HEK293 (cell line): ENCODE results near the gene NLGN1.

Experiments
- CTCF ChIA-PET: fragments of 350-600 bp; formaldehyde crosslinking; extraction: SDS; loops from one replicate; lab custom pipeline; 2021; ENCODE audit warnings: antibody characterized with exemption; lab: Yijun Ruan, JAX
- POLR2A ChIA-PET: fragments of 300-600 bp; formaldehyde crosslinking; extraction: SDS; loops from one replicate; lab custom pipeline; 2020; ENCODE audit warnings: antibody characterized with exemption, inconsistent platforms; lab: Yijun Ruan, JAX
- H3K27ac ChIP-seq: fragments of 200-500 bp; sonication (Bioruptor generic); 2 replicates; pipeline ENCODE4 v1.5.1; 2014; ENCODE audit warnings: low read depth, low read length, control low read depth, inconsistent platforms; ENCODE audit errors: extremely low read depth
- H3K36me3 ChIP-seq, 2 experiments: fragments of 200-500 bp in 1 of 2; sonication (Bioruptor generic) in 1 of 2; 1 replicate in 1 of 2; 2 replicates in 1 of 2; pipeline ENCODE4 v1.5.1; 2014 to 2017; ENCODE audit warnings: inconsistent platforms in 2 of 2, low read length in 2 of 2; ENCODE audit not compliant: control insufficient read depth in 2 of 2, insufficient read depth in 1 of 2
- H3K4me1 ChIP-seq: fragments of 200-500 bp; sonication (Bioruptor generic); 2 replicates; pipeline ENCODE4 v1.5.1; 2014; ENCODE audit warnings: mild to moderate bottlenecking, low read length, inconsistent platforms; ENCODE audit not compliant: control insufficient read depth, insufficient read depth
- H3K4me3 ChIP-seq: 2 replicates; pipeline ENCODE4 v1.5.1; 2011; ENCODE audit warnings: low read depth, mild to moderate bottlenecking, control low read depth, low read length, moderate library complexity
- H3K9me3 ChIP-seq: fragments of 200-500 bp; sonication (Bioruptor generic); 2 replicates; pipeline ENCODE4 v1.5.1; 2014; ENCODE audit warnings: low read depth, low read length, inconsistent platforms; ENCODE audit not compliant: control insufficient read depth, insufficient read depth
- BCL11A ChIP-seq: fragments of 450-650 bp; formaldehyde crosslinking; IDR thresholded peaks from 2 replicates; pipeline ENCODE4 v1.5.1; 2016; ENCODE audit warnings: low read depth, missing biosample characterization, missing genetic modification characterization
- EGR2 ChIP-seq: fragments of 450-650 bp; formaldehyde crosslinking; IDR thresholded peaks from 2 replicates; pipeline ENCODE4 v1.5.1; 2016; ENCODE audit warnings: low read depth, missing biosample characterization, missing genetic modification characterization
- HOXC10 ChIP-seq: sonication (generic); formaldehyde crosslinking; IDR thresholded peaks from 2 replicates; pipeline ENCODE4 v1.8.1; 2023; ENCODE audit warnings: mild to moderate bottlenecking, missing genetic modification reagents
- MZF1 ChIP-seq: fragments of 450-650 bp; formaldehyde crosslinking; IDR thresholded peaks from 2 replicates; pipeline ENCODE4 v1.5.1; 2017; ENCODE audit warnings: missing biosample characterization, missing genetic modification characterization, borderline replicate concordance
- SALL2 ChIP-seq: fragments of 450-650 bp; formaldehyde crosslinking; IDR thresholded peaks from 2 replicates; pipeline ENCODE4 v1.5.0; 2017; ENCODE audit warnings: missing biosample characterization, mild to moderate bottlenecking, missing genetic modification characterization, borderline replicate concordance
- ZEB2 ChIP-seq: fragments of 450-650 bp; formaldehyde crosslinking; IDR thresholded peaks from 2 replicates; pipeline ENCODE4 v1.5.1; 2016; ENCODE audit warnings: missing biosample characterization, missing genetic modification characterization
- ZFP3 ChIP-seq: fragments of 450-650 bp; formaldehyde crosslinking; IDR thresholded peaks from 2 replicates; pipeline ENCODE4 v1.5.1; 2016; ENCODE audit warnings: low read depth, missing biosample characterization, missing genetic modification characterization
- ZFP69B ChIP-seq: fragments of 450-650 bp; formaldehyde crosslinking; IDR thresholded peaks from 2 replicates; pipeline ENCODE4 v1.5.1; 2016; ENCODE audit warnings: missing biosample characterization, missing genetic modification characterization
- ZNF132 ChIP-seq: fragments of 450-650 bp; formaldehyde crosslinking; IDR thresholded peaks from 2 replicates; pipeline ENCODE4 v1.5.1; 2017; ENCODE audit warnings: missing biosample characterization, missing genetic modification characterization, borderline replicate concordance
- ZNF19 ChIP-seq: fragments of 450-650 bp; formaldehyde crosslinking; IDR thresholded peaks from 2 replicates; pipeline ENCODE4; 2016; ENCODE audit warnings: missing biosample characterization, missing genetic modification characterization, low read depth
- ZNF394 ChIP-seq: fragments of 450-650 bp; formaldehyde crosslinking; IDR thresholded peaks from 2 replicates; pipeline ENCODE4 v1.5.1; 2016; ENCODE audit warnings: missing biosample characterization, missing genetic modification characterization, mild to moderate bottlenecking, moderate library complexity, borderline replicate concordance
- ZNF426 ChIP-seq: fragments of 450-650 bp; formaldehyde crosslinking; IDR thresholded peaks from 2 replicates; pipeline ENCODE4 v1.5.1; 2017; ENCODE audit warnings: missing biosample characterization, missing genetic modification characterization, mild to moderate bottlenecking, inconsistent platforms, moderate library complexity
- ZNF555 ChIP-seq: fragments of 450-650 bp; formaldehyde crosslinking; conservative IDR thresholded peaks from 2 replicates; pipeline ENCODE4 v1.5.1; 2017; ENCODE audit warnings: missing biosample characterization, mild to moderate bottlenecking, missing genetic modification characterization, inconsistent platforms
- ZNF623 ChIP-seq: fragments of 450-650 bp; formaldehyde crosslinking; IDR thresholded peaks from 2 replicates; pipeline ENCODE4 v1.5.1; 2016; ENCODE audit warnings: missing biosample characterization, missing genetic modification characterization
- ZNF629 ChIP-seq: fragments of 450-650 bp; formaldehyde crosslinking; IDR thresholded peaks from 2 replicates; pipeline ENCODE4 v1.5.1; 2017; ENCODE audit warnings: missing biosample characterization, missing genetic modification characterization
- ZNF654 ChIP-seq: fragments of 450-650 bp; formaldehyde crosslinking; IDR thresholded peaks from 2 replicates; pipeline ENCODE4 v1.5.1; 2016; ENCODE audit warnings: low read depth, missing biosample characterization, missing genetic modification characterization
- ZNF660 ChIP-seq: fragments of 450-650 bp; IDR thresholded peaks from 2 replicates; pipeline ENCODE4 v1.5.1; 2018; ENCODE audit warnings: missing biosample characterization, mild to moderate bottlenecking, missing genetic modification characterization
- ZNF843 ChIP-seq: fragments of 450-650 bp; formaldehyde crosslinking; IDR thresholded peaks from 2 replicates; pipeline ENCODE4 v1.5.1; 2016; ENCODE audit warnings: missing biosample characterization, missing genetic modification characterization
- TF ChIP-seq, protein P1 (sequence below): fragments of 450-650 bp; formaldehyde crosslinking; IDR thresholded peaks from 2 replicates; pipeline ENCODE4 v1.5.1; 2017; ENCODE audit warnings: missing biosample characterization, mild to moderate bottlenecking, missing genetic modification characterization, moderate library complexity
- TF ChIP-seq, protein P2 (sequence below): fragments of 450-650 bp; formaldehyde crosslinking; IDR thresholded peaks from 2 replicates; pipeline ENCODE4 v1.5.1; 2016; ENCODE audit warnings: missing biosample characterization, missing genetic modification characterization, low read depth
- TF ChIP-seq, protein P3 (sequence below): fragments of 450-650 bp; IDR thresholded peaks from 2 replicates; pipeline ENCODE4 v1.5.1; 2018; ENCODE audit warnings: missing biosample characterization, mild to moderate bottlenecking, missing genetic modification characterization
- TF ChIP-seq, protein P4 (sequence below): fragments of 450-650 bp; formaldehyde crosslinking; IDR thresholded peaks from 2 replicates; pipeline ENCODE4 v1.5.1; 2017; ENCODE audit warnings: missing biosample characterization, missing genetic modification characterization
- TF ChIP-seq, protein P5 (sequence below): fragments of 450-650 bp; formaldehyde crosslinking; IDR thresholded peaks from 2 replicates; pipeline ENCODE4 v1.5.1; 2016; ENCODE audit warnings: missing biosample characterization, missing genetic modification characterization

The NLGN1 gene

DNA sequence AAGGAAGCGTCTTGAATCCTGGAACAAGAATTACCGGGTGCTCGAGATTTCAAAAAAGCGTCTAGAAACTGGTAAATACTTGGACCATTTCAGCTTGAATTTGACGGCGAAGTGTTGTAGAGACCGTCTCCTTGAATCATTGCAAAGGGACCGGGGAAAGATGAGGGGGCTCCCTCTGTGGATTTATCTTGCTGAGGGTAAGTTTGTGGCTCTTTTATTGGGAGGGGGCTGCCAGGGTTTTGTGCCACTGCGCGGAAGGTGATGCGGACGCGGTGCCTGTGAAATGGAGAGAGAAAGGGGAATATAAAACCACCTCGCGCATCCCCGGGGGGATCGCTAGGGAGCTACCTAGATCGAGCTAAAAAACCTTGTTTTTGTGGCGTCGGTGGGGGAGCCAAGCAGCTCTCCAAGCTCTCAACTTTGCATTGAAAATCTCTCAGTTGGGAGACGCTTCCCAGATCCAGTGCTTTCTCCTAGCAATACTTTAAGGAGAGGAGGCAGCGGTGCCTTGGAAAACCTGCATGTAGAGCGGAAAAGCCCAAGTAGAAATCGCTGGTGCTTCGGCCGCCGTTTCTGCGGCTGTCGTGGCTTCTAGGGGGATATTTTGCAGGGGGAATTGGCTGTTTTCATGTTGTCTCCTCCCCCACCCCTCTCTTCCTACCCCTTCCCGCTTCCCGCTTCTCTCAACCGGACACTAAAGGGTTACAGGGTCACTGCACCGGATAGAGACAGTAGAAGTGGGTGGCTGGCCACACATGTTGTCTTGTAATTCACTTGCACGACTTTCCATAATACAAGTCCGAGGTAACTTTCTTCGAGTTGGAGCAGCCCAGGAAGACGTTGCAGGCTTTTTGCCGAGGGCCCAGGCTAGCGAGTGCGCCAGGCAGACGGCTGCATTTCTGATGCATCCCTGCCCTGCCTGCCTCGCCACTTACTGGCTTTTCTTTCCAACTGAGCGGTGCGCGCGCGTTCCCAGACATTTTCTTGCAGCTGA lies 187.6 kb downstream of the NLGN1 start (continued):
- TF ChIP-seq, protein P1, sequence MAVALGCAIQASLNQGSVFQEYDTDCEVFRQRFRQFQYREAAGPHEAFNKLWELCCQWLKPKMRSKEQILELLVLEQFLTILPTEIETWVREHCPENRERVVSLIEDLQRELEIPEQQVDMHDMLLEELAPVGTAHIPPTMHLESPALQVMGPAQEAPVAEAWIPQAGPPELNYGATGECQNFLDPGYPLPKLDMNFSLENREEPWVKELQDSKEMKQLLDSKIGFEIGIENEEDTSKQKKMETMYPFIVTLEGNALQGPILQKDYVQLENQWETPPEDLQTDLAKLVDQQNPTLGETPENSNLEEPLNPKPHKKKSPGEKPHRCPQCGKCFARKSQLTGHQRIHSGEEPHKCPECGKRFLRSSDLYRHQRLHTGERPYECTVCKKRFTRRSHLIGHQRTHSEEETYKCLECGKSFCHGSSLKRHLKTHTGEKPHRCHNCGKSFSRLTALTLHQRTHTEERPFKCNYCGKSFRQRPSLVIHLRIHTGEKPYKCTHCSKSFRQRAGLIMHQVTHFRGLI, result 0 out of 2 replicates have a peak, but pooled peaks have one; percentile 37
- no peak for TF ChIP-seq BCL11A (tag by site-specific recombination)
- TF ChIP-seq, protein P2, sequence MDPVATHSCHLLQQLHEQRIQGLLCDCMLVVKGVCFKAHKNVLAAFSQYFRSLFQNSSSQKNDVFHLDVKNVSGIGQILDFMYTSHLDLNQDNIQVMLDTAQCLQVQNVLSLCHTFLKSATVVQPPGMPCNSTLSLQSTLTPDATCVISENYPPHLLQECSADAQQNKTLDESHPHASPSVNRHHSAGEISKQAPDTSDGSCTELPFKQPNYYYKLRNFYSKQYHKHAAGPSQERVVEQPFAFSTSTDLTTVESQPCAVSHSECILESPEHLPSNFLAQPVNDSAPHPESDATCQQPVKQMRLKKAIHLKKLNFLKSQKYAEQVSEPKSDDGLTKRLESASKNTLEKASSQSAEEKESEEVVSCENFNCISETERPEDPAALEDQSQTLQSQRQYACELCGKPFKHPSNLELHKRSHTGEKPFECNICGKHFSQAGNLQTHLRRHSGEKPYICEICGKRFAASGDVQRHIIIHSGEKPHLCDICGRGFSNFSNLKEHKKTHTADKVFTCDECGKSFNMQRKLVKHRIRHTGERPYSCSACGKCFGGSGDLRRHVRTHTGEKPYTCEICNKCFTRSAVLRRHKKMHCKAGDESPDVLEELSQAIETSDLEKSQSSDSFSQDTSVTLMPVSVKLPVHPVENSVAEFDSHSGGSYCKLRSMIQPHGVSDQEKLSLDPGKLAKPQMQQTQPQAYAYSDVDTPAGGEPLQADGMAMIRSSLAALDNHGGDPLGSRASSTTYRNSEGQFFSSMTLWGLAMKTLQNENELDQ (tag by site-specific recombination), result no peak
- TF ChIP-seq ZNF132 (tag by site-specific recombination), result no peak
- TF ChIP-seq ZFP69B (tag by site-specific recombination), result peak; percentile 33; the same call in 1 of the 2 replicates
- TF ChIP-seq ZNF660, result no peak; the same call in none of the 2 replicates
- no peak for TF ChIP-seq ZNF426 (tag by site-specific recombination)
- TF ChIP-seq ZNF843 (tag by site-specific recombination), result no peak
- TF ChIP-seq, protein P3, sequence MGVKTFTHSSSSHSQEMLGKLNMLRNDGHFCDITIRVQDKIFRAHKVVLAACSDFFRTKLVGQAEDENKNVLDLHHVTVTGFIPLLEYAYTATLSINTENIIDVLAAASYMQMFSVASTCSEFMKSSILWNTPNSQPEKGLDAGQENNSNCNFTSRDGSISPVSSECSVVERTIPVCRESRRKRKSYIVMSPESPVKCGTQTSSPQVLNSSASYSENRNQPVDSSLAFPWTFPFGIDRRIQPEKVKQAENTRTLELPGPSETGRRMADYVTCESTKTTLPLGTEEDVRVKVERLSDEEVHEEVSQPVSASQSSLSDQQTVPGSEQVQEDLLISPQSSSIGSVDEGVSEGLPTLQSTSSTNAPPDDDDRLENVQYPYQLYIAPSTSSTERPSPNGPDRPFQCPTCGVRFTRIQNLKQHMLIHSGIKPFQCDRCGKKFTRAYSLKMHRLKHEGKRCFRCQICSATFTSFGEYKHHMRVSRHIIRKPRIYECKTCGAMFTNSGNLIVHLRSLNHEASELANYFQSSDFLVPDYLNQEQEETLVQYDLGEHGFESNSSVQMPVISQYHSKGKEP (tag by site-specific recombination), result peak; percentile 93
- TF ChIP-seq, protein P4, sequence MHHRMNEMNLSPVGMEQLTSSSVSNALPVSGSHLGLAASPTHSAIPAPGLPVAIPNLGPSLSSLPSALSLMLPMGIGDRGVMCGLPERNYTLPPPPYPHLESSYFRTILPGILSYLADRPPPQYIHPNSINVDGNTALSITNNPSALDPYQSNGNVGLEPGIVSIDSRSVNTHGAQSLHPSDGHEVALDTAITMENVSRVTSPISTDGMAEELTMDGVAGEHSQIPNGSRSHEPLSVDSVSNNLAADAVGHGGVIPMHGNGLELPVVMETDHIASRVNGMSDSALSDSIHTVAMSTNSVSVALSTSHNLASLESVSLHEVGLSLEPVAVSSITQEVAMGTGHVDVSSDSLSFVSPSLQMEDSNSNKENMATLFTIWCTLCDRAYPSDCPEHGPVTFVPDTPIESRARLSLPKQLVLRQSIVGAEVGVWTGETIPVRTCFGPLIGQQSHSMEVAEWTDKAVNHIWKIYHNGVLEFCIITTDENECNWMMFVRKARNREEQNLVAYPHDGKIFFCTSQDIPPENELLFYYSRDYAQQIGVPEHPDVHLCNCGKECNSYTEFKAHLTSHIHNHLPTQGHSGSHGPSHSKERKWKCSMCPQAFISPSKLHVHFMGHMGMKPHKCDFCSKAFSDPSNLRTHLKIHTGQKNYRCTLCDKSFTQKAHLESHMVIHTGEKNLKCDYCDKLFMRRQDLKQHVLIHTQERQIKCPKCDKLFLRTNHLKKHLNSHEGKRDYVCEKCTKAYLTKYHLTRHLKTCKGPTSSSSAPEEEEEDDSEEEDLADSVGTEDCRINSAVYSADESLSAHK (tag by site-specific recombination), result peak; percentile 13; the same call in 1 of the 2 replicates
- TF ChIP-seq ZNF394 (tag by site-specific recombination), result peak; percentile 39; the same call in 1 of the 2 replicates

DNA sequence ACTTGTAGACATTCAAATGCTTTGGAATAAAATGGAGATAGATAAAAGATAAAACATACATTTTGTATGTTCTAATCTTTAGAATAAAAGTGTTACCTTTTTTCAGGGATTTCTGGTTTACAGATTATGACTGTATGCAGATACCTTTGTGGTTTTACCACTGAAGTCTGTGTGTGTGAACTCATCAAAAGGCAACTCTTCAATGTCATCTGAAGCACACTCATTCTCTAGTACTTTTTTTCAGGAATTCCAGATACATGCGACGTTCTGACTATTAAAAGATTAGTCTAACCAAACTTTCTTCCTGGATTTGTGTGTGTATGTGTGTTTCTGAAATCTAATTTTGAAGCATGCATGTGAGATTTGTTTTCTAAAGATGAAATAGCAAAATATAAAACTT lies 188.6 kb downstream of the NLGN1 start:
- ChIA-PET CTCF (interaction anchor here (0.5 to 0.6 kb wide), 2 partner anchors 13 to 417 kb away, joined by 3 read pairs; no protein-coding TSS in a partner anchor), POLR2A (no interaction called here)
- Histone ChIP-seq H3K4me1 (peaks cover 3% of the 10 kb centered on the region; the same call in 1 of the 2 replicates), H3K27ac (no peak overlapping the region), H3K36me3 (no peaks in the 10 kb centered on the region), H3K9me3 (no peaks in the 10 kb centered on the region), H3K4me3 (no peak overlapping the region; the same call in 1 of the 2 replicates)
- TF ChIP-seq BCL11A (tag by site-specific recombination), result no peak
- TF ChIP-seq ZNF629 (tag by site-specific recombination), result no peak
- no peak for TF ChIP-seq ZNF19
- no peak for TF ChIP-seq ZNF623
- TF ChIP-seq, protein P1, result no peak
- no peak for TF ChIP-seq ZNF654
- no peak for TF ChIP-seq ZEB2 (tag by site-specific recombination)
- TF ChIP-seq, protein P5, sequence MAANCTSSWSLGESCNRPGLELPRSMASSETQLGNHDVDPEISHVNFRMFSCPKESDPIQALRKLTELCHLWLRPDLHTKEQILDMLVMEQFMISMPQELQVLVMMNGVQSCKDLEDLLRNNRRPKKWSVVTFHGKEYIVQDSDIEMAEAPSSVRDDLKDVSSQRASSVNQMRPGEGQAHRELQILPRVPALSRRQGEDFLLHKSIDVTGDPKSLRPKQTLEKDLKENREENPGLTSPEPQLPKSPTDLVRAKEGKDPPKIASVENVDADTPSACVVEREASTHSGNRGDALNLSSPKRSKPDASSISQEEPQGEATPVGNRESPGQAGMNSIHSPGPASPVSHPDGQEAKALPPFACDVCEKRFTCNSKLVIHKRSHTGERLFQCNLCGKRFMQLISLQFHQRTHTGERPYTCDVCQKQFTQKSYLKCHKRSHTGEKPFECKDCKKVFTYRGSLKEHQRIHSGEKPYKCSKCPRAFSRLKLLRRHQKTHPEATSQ, result no peak
- no peak for TF ChIP-seq ZNF555 (tag by site-specific recombination)
- no peak for TF ChIP-seq SALL2
- TF ChIP-seq ZFP3 (tag by site-specific recombination), result no peak
- TF ChIP-seq HOXC10 (CRISPR knock-in tag), result no peak
- TF ChIP-seq EGR2 (tag by site-specific recombination), result no peak
- TF ChIP-seq MZF1 (tag by site-specific recombination), result no peak
